ENCODE measurements around the gene PNLIPRP3.

The PNLIPRP3 gene

DNA sequence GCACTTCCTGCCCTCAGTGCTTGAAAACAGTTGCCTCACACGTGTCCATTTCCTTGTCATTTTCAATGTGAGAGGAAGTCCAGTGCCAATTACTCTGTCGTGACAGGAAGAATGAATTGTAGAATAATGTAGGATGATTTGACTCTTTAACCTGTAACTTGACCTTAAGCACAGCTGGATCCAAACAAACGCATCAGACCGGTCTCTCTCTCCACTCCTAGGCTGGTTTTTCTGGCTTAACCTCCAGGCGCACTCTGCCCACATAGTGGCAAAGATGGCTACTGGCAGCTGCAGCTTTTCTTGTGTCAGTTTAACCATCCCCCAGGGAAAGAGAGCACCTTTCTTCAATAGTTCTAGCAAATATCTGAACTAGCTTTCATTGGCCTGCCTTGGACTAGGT lies 29.4 kb upstream of the PNLIPRP3 start:
- no peak overlapping the region for H3K4me3 Mint-ChIP-seq
- TF ChIP-seq, protein P1, sequence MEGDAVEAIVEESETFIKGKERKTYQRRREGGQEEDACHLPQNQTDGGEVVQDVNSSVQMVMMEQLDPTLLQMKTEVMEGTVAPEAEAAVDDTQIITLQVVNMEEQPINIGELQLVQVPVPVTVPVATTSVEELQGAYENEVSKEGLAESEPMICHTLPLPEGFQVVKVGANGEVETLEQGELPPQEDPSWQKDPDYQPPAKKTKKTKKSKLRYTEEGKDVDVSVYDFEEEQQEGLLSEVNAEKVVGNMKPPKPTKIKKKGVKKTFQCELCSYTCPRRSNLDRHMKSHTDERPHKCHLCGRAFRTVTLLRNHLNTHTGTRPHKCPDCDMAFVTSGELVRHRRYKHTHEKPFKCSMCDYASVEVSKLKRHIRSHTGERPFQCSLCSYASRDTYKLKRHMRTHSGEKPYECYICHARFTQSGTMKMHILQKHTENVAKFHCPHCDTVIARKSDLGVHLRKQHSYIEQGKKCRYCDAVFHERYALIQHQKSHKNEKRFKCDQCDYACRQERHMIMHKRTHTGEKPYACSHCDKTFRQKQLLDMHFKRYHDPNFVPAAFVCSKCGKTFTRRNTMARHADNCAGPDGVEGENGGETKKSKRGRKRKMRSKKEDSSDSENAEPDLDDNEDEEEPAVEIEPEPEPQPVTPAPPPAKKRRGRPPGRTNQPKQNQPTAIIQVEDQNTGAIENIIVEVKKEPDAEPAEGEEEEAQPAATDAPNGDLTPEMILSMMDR (IDR thresholded peaks at IDR 0.05): no peak
- no peaks in the 10 kb centered on the region for H3K36me3 Mint-ChIP-seq (ENCODE audit: low read depth)
- H3K27ac Mint-ChIP-seq: no peak overlapping the region
- DNase-seq: no peak
- no peaks in the 10 kb centered on the region for H3K4me1 Mint-ChIP-seq
- H3K27me3 Mint-ChIP-seq (ENCODE audit: low read depth, poor library complexity): peaks cover 3% of the 10 kb centered on the region
- peaks cover 12% of the 10 kb centered on the region for H3K9me3 Mint-ChIP-seq

DNA sequence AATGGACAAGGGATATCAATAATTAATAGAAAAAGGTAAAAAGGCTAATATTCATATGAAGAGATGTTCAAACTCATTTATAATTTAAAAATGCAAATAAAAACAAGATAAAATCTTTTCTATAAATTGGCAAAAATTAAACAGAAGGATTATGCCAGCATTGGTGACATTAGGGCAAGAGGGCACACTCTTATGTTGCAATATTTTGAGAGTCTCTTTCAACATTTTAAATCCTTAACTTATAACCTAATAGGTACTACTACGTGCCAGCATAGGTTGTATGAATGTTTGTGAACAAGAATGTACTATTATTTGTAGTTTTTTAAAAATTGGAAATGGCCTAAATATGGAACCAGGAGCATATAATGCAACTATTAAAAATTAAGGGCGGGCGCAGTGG lies 24.8 kb upstream of the PNLIPRP3 start:
- H3K4me1 Mint-ChIP-seq: no peaks in the 10 kb centered on the region
- TF ChIP-seq, protein P1 (IDR thresholded peaks at IDR 0.05): no peak
- H3K27ac Mint-ChIP-seq: no peak overlapping the region
- DNase-seq: no peak
- H3K27me3 Mint-ChIP-seq (ENCODE audit: low read depth, poor library complexity): no peaks in the 10 kb centered on the region
- no peak overlapping the region for H3K4me3 Mint-ChIP-seq
- no peaks in the 10 kb centered on the region for H3K36me3 Mint-ChIP-seq (ENCODE audit: low read depth)
- no peaks in the 10 kb centered on the region for H3K9me3 Mint-ChIP-seq

- no peak for DNase-seq
- no peak overlapping the region for H3K27ac Mint-ChIP-seq
- H3K4me3 Mint-ChIP-seq: no peak overlapping the region
- peaks cover 4% of the 10 kb centered on the region for H3K4me1 Mint-ChIP-seq
- TF ChIP-seq, protein P1 (IDR thresholded peaks at IDR 0.05): no peak
- no peaks in the 10 kb centered on the region for H3K27me3 Mint-ChIP-seq (ENCODE audit: low read depth, poor library complexity)
- H3K9me3 Mint-ChIP-seq: no peaks in the 10 kb centered on the region
- H3K36me3 Mint-ChIP-seq (ENCODE audit: low read depth): no peaks in the 10 kb centered on the region
Measured at GRCh38 chr10:116403740-116404250, 23.9 kb upstream of the PNLIPRP3 start.

DNA sequence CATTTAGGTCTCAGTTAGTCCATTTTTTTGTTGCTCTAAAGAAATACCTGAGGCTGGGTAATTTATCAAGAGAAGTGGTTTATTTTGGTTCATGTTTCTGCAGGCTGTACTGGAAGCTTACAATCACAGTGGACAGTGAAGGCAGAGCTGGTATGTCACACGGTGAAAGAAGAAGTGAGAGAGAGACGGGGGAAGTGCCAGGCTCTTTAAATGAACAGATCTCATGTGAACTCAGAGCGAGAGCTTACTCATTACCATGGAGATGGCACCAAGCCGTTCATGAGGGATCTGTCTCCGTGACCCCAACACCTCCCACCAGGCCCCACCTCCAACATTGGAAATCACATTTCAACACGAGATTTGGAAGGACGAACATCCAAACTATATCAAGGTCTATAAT lies 18.9 kb upstream of the PNLIPRP3 start:
- no peaks in the 10 kb centered on the region for H3K27me3 Mint-ChIP-seq (ENCODE audit: low read depth, poor library complexity)
- TF ChIP-seq, protein P1 (IDR thresholded peaks at IDR 0.05): no peak
- H3K27ac Mint-ChIP-seq: no peak overlapping the region
- H3K4me3 Mint-ChIP-seq: no peak overlapping the region
- H3K9me3 Mint-ChIP-seq: no peaks in the 10 kb centered on the region
- peaks cover 9% of the 10 kb centered on the region for H3K4me1 Mint-ChIP-seq
- H3K36me3 Mint-ChIP-seq (ENCODE audit: low read depth): no peaks in the 10 kb centered on the region
- DNase-seq: peak; percentile 4

GRCh38 chr10:116410351-116410750 lies 17.3 kb upstream of the PNLIPRP3 start:
- Mint-ChIP-seq H3K27ac (no peak overlapping the region), H3K4me3 (no peak overlapping the region), H3K27me3 (ENCODE audit: low read depth, poor library complexity) (peaks cover 2% of the 10 kb centered on the region), H3K36me3 (ENCODE audit: low read depth) (no peaks in the 10 kb centered on the region), H3K9me3 (no peaks in the 10 kb centered on the region), H3K4me1 (peaks cover 9% of the 10 kb centered on the region)
- DNase-seq: no peak
- TF ChIP-seq, protein P1 (IDR thresholded peaks at IDR 0.05): no peak

DNA sequence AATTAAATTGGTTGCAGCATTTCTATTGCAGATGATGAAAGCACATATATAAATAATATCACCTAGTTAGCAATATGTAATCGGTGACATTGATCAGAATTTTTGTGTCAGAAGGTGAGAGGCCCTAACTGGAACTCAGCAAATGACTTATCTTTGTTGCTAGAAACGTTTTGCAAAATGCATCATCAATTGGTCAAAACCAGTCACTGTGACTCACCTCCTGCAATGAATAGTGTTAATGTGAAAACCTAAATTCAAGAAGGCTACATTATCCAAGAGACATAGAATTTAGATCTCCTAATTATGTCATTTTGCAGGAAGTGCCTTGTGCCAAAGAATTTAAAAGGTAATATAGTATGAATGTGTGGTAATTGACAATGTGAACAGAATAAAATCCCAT lies 9.8 kb upstream of the PNLIPRP3 start:
- TF ChIP-seq, protein P1 (IDR thresholded peaks at IDR 0.05): no peak

More for the DNA sequence above, 9.8 kb upstream of the PNLIPRP3 start:
- Mint-ChIP-seq H3K9me3 (no peaks in the 10 kb centered on the region), H3K4me1 (no peaks in the 10 kb centered on the region), H3K27me3 (ENCODE audit: low read depth, poor library complexity) (peaks cover 2% of the 10 kb centered on the region), H3K4me3 (no peak overlapping the region), H3K27ac (no peak overlapping the region), H3K36me3 (ENCODE audit: low read depth) (no peaks in the 10 kb centered on the region)
- DNase-seq: no peak

Data from nephron progenitor cell (in vitro differentiated cells).